Uterus (tissue), 2 donors: ENCODE data around the gene RAD51B.

Source experiments
- CTCF ChIP-seq, 4 experiments: fragments of 200-600 bp in 2 of 4; fragments of 450-650 bp in 2 of 4; sonication (generic) in 2 of 4; IDR thresholded peaks; one replicate each; pipeline ENCODE4 v1.5.1; 2016 to 2019; ENCODE audit warnings: antibody characterized with exemption in 4 of 4, mild to moderate bottlenecking in 2 of 4, moderate library complexity in 1 of 4
- POLR2A ChIP-seq, 2 donors: fragments of 450-650 bp; IDR thresholded peaks; one replicate each; pipeline ENCODE4 v1.6.1; 2016; ENCODE audit warnings: antibody characterized with exemption in 2 of 2, mild to moderate bottlenecking in 1 of 2, moderate library complexity in 1 of 2

GRCh38 chr14:68274725-68275124 lies 455.1 kb downstream of the RAD51B start:
- no peak for TF ChIP-seq POLR2A (IDR thresholded peaks at IDR 0.05)
- no peak for TF ChIP-seq CTCF (IDR thresholded peaks at IDR 0.05)
